Activated CD4-positive, alpha-beta memory T cell treated with anti-CD3 and anti-CD28 coated beads for 36 hours (primary cell): Measurements from ENCODE around the gene HOXA1. TPM values are rescaled to one million over a fixed set of nuclear protein-coding genes. Genes with fewer than 3 reads are reported as not detected.

Experiments
- CTCF ChIA-PET: fragments of 350-600 bp; sonication (Branson Sonifier 250); formaldehyde crosslinking; loops from one replicate; lab custom pipeline; 2021; ENCODE audit warnings: antibody characterized with exemption, inconsistent platforms; lab: Charles Lee
- POLR2A ChIA-PET: fragments of 350-600 bp; sonication (Branson Sonifier 250); formaldehyde crosslinking; loops from one replicate; lab custom pipeline; 2021; ENCODE audit warnings: antibody characterized with exemption; lab: Charles Lee
- DNase-seq: peaks from one replicate; pipeline ENCODE4 v3.0.0-alpha.2; 2020
- H3K27ac Mint-ChIP-seq: one replicate; pipeline ENCODE4 v1.8.0; 2021; ENCODE audit warnings: mixed read lengths
- H3K27me3 Mint-ChIP-seq: one replicate; pipeline ENCODE4 v1.8.0; 2021; ENCODE audit warnings: mixed read lengths
- H3K36me3 Mint-ChIP-seq: one replicate; pipeline ENCODE4 v1.8.0; 2021; ENCODE audit warnings: mixed read lengths
- H3K4me1 Mint-ChIP-seq: one replicate; pipeline ENCODE4 v1.8.0; 2021; ENCODE audit warnings: low read depth, mixed read lengths
- H3K4me3 Mint-ChIP-seq: one replicate; pipeline ENCODE4 v1.8.0; 2021; ENCODE audit warnings: mild to moderate bottlenecking, mixed read lengths
- H3K9me3 Mint-ChIP-seq: one replicate; pipeline ENCODE4 v1.8.0; 2021; ENCODE audit warnings: mixed read lengths
- intact Hi-C: fragments of 100-400 bp; cut with micrococcal nuclease; formaldehyde crosslinking; loops from one replicate; pipeline ENCODE4 v1.15.1; 2023
- total RNA-seq, 2 experiments: library from RNA; stranded (reverse); gene quantifications; one replicate each; pipeline ENCODE4 v1.2.3, GENCODE V29; 2021

The HOXA1 gene
- total RNA-seq, 2 experiments from 2014 or later = 0.29 to 0.43 TPM

DNA sequence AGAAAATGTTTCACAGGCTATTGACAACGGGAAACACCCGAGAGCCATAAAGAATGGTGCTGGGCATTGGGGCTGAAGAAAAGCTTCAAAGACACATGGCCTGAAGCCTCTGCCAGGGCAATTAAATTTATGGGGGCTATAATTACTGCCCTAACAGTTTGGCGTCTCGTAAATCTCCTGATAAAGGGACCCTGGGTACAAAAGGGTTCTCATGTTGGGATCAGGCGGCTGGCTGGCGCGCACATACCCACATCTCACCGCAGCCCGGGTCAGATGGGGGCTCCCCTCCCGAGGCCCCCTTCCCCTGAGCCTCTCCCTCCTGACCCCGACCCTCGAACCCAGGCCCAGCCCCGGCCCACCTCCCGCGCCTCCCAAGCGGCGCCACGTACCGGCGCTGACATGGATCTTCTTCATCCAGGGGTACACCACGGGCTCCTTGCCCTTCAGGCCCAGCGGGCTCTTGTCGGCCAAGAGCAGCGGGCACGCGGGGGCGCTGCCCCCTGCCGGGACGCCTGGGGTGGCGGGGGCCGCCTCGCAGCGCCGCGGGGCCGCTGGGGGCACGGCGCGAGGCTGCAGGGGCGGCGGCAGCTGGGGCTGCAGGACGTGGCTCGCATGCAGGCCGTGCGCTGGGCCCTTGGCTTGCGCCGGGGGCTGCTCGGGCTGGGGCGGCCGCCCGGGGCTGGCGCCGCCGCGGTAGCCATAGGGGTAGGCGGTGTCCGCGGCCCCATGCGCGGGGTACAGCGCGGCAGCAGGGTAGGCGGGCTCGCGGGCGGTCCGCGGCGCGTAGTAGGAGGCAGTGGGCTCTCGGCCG is 34.1 kb upstream of the HOXA1 start:
- Mint-ChIP-seq H3K4me1 (peaks cover 12% of the 10 kb centered on the region), H3K4me3 (no peak overlapping the region), H3K27me3 (peaks cover 54% of the 10 kb centered on the region), H3K9me3 (no peaks in the 10 kb centered on the region), H3K36me3 (no peaks in the 10 kb centered on the region), H3K27ac (no peak overlapping the region)
- POLR2A ChIA-PET = no interaction called here
- no peak for DNase-seq
- intact Hi-C loops = no loop called here
- CTCF ChIA-PET = no interaction called here

DNA sequence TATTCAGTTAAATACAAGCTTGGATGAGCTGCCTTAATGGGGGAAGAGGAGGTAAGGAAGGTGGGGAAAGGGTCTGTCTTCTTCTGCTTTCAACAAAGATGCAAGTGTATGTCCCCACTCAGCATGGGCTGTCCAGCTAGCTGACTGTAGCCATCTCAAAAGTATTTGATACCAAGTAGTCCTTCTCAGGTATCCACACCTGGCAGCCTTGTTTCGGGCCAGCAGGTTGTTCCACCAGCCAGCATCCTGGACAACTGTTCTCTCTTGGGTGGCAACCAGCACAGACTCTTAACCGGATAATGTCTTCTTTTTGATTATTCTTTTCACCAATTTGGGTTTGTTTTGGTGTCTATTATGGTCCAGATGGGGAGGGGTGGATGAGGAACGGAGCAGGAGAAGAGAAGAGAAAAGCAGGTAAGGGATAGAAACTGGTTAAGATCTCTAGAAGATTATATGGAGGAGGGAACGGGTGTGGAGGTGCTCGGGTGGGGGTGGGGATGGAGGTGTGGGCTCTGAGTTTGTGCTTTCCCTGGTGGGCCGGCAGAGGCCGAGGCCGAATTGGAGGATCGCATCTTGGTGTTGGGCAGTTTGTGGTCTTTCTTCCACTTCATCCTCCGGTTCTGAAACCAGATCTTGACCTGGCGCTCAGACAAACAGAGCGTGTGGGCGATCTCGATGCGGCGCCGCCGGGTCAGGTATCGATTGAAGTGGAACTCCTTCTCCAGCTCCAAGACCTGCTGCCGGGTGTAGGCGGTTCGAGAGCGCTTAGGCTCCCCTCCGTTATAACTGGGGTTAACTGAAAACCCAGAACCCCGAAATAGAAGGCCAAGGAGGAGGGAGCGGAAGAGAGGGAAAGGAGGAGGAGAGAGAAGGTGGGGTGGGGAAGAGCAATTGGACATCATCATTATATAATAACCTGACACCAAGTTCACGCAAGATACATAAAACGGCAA is 33.3 kb upstream of the HOXA1 start:
- intact Hi-C loops = no loop called here
- POLR2A ChIA-PET = no interaction called here
- CTCF ChIA-PET = no interaction called here
- Mint-ChIP-seq H3K27ac (no peak overlapping the region), H3K27me3 (peaks cover 55% of the 10 kb centered on the region), H3K4me3 (no peak overlapping the region), H3K36me3 (no peaks in the 10 kb centered on the region), H3K4me1 (peaks cover 4% of the 10 kb centered on the region), H3K9me3 (no peaks in the 10 kb centered on the region)
- DNase-seq = no peak

DNA sequence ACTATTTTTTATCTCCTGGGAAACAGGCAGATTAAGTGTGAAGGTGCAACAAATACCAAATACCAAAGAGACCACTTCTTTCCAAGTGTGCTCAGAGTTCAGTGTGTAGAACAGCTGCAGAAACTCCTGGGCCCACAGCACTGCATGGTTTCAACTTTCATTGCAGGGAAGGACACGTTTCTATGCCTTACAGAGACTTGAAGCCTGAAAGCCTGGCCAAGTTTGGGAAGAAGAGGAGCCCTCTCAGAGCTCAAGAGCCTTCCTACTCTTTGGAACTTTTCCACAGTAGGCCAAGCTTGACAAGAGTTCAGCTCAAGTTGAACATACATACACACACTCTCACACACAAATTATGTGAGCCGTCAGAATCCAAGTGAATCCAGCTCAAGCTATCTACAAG is 32.2 kb upstream of the HOXA1 start:
- H3K4me3 Mint-ChIP-seq = no peak overlapping the region
- POLR2A ChIA-PET = no interaction called here
- DNase-seq = no peak
- no peaks in the 10 kb centered on the region for H3K9me3 Mint-ChIP-seq
- intact Hi-C loops = no loop called here
- CTCF ChIA-PET = no interaction called here
- peaks cover 51% of the 10 kb centered on the region for H3K27me3 Mint-ChIP-seq
- H3K36me3 Mint-ChIP-seq = no peaks in the 10 kb centered on the region
- H3K27ac Mint-ChIP-seq = no peak overlapping the region
- H3K4me1 Mint-ChIP-seq = no peaks in the 10 kb centered on the region

- Mint-ChIP-seq H3K4me3 (no peak overlapping the region), H3K27me3 (peaks cover 42% of the 10 kb centered on the region), H3K27ac (no peak overlapping the region), H3K4me1 (no peaks in the 10 kb centered on the region), H3K9me3 (no peaks in the 10 kb centered on the region), H3K36me3 (no peaks in the 10 kb centered on the region)
- intact Hi-C loops = no loop called here
- CTCF ChIA-PET = no interaction called here
- DNase-seq = no peak
- POLR2A ChIA-PET = interaction anchor here (0.6 kb wide), 1 partner anchor 478 kb away, joined by 5 read pairs; no protein-coding TSS in a partner anchor
These were observed 31.0 kb upstream of the HOXA1 start for GRCh38 chr7:27126596-27127327.

DNA sequence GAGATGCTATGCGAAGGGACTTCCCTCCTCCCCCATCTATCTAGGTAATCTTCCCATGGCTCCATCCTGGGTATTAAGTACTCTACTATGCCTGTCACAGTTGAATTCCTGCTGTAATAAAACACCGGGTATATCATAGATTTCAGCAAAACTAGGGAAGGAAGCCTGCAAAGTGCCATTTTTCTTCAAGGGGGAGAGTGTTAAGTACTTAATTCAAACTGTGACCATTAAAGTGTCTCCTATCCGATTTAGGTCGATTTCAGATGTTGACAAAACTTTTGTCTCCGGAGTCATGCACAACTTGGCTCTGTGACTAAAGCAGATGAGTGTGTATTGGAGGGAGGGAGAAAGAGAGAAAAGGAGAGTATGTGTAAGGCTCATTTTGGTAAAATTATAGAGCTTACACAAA is 30.2 kb upstream of the HOXA1 start:
- DNase-seq = no peak
- H3K9me3 Mint-ChIP-seq = no peaks in the 10 kb centered on the region
- H3K36me3 Mint-ChIP-seq = no peaks in the 10 kb centered on the region
- ChIA-PET CTCF (no interaction called here), POLR2A (no interaction called here)
- intact Hi-C loops = no loop called here
- peaks cover 35% of the 10 kb centered on the region for H3K27me3 Mint-ChIP-seq
- no peaks in the 10 kb centered on the region for H3K4me1 Mint-ChIP-seq
- H3K27ac Mint-ChIP-seq = no peak overlapping the region
- no peak overlapping the region for H3K4me3 Mint-ChIP-seq

GRCh38 chr7:27124902-27125689 is 29.3 kb upstream of the HOXA1 start:
- no peaks in the 10 kb centered on the region for H3K36me3 Mint-ChIP-seq
- POLR2A ChIA-PET = no interaction called here
- H3K4me3 Mint-ChIP-seq = no peak overlapping the region
- no peak overlapping the region for H3K27ac Mint-ChIP-seq
- H3K4me1 Mint-ChIP-seq = no peaks in the 10 kb centered on the region
- intact Hi-C loops = no loop called here
- H3K27me3 Mint-ChIP-seq = peaks cover 35% of the 10 kb centered on the region
- CTCF ChIA-PET = no interaction called here
- no peaks in the 10 kb centered on the region for H3K9me3 Mint-ChIP-seq
- DNase-seq = no peak

GRCh38 chr7:27124096-27124901 is 28.5 kb upstream of the HOXA1 start:
- no peaks in the 10 kb centered on the region for H3K4me1 Mint-ChIP-seq
- intact Hi-C loops = no loop called here
- no peaks in the 10 kb centered on the region for H3K36me3 Mint-ChIP-seq
- H3K27me3 Mint-ChIP-seq = peaks cover 35% of the 10 kb centered on the region
- CTCF ChIA-PET = no interaction called here
- POLR2A ChIA-PET = no interaction called here
- no peak overlapping the region for H3K27ac Mint-ChIP-seq
- no peaks in the 10 kb centered on the region for H3K9me3 Mint-ChIP-seq
- no peak for DNase-seq
- no peak overlapping the region for H3K4me3 Mint-ChIP-seq

- H3K9me3 Mint-ChIP-seq = no peaks in the 10 kb centered on the region
- no peak for DNase-seq
- ChIA-PET CTCF (no interaction called here), POLR2A (no interaction called here)
- H3K36me3 Mint-ChIP-seq = no peaks in the 10 kb centered on the region
- no peak overlapping the region for H3K4me3 Mint-ChIP-seq
- peaks cover 35% of the 10 kb centered on the region for H3K27me3 Mint-ChIP-seq
- no peak overlapping the region for H3K27ac Mint-ChIP-seq
- no peaks in the 10 kb centered on the region for H3K4me1 Mint-ChIP-seq
- intact Hi-C loops = no loop called here
These were observed 27.8 kb upstream of the HOXA1 start for GRCh38 chr7:27123477-27124053.

- ChIA-PET POLR2A (no interaction called here), CTCF (no interaction called here)
- no peak for DNase-seq
- Mint-ChIP-seq H3K36me3 (no peaks in the 10 kb centered on the region), H3K27ac (no peak overlapping the region), H3K27me3 (peaks cover 35% of the 10 kb centered on the region), H3K9me3 (no peaks in the 10 kb centered on the region), H3K4me3 (no peak overlapping the region), H3K4me1 (no peaks in the 10 kb centered on the region)
- intact Hi-C loops = no loop called here
These were observed 27.2 kb upstream of the HOXA1 start for GRCh38 chr7:27123007-27123476.

DNA sequence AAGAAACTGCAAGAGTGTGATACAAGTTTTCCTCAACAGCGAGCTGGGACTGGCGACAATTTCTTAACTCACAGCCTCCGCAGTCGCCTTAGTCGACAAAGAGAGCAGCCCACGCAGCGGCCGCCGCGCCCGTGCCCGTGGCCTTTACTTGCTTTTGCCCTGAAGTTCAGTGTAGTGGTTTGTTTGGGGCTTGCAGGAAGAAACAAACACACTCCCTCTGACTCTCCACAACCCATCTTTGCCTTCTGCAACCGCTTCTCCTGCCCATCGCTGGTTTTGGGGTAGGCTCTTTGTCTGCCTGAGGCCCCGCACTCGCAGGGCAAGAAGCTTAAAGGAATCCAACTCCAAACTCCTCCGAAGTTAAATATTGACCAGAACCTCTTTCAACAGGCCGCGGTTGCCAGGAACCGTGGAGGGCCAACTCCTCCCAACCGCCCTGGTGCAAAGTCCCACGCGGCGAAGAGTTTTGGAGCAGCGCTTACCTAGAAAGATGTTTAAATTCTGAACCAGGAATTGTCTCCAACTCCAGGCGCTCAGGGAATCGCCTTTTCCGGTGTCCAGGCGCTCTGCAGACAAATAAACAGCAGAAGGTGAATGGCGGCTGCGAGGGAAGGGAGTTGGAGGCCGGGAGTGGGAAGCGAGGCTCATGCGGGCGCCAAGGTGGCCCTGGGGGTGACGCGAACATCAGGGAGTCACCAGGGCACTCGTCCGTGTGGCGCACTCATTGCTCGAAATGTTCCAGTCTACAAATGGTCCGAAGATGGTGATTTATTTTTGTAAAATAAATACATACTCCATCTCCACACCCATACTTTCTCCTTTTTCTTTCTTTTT is 26.5 kb upstream of the HOXA1 start:
- POLR2A ChIA-PET = no interaction called here
- Mint-ChIP-seq H3K36me3 (no peaks in the 10 kb centered on the region), H3K4me1 (no peaks in the 10 kb centered on the region), H3K9me3 (no peaks in the 10 kb centered on the region), H3K27ac (no peak overlapping the region), H3K4me3 (no peak overlapping the region), H3K27me3 (peaks cover 29% of the 10 kb centered on the region)
- DNase-seq = no peak
- CTCF ChIA-PET = no interaction called here
- intact Hi-C loops = no loop called here
